ENCODE results near the gene TMEM121. TPM values are rescaled to one million over a fixed set of nuclear protein-coding genes. Genes with fewer than 3 reads are reported as not detected.

TMEM121 gene
- total and polyA plus RNA-seq, 2 of the 4 experiments (the other 2 are of a cell fraction): 2.7 to 6.3 TPM

DNA sequence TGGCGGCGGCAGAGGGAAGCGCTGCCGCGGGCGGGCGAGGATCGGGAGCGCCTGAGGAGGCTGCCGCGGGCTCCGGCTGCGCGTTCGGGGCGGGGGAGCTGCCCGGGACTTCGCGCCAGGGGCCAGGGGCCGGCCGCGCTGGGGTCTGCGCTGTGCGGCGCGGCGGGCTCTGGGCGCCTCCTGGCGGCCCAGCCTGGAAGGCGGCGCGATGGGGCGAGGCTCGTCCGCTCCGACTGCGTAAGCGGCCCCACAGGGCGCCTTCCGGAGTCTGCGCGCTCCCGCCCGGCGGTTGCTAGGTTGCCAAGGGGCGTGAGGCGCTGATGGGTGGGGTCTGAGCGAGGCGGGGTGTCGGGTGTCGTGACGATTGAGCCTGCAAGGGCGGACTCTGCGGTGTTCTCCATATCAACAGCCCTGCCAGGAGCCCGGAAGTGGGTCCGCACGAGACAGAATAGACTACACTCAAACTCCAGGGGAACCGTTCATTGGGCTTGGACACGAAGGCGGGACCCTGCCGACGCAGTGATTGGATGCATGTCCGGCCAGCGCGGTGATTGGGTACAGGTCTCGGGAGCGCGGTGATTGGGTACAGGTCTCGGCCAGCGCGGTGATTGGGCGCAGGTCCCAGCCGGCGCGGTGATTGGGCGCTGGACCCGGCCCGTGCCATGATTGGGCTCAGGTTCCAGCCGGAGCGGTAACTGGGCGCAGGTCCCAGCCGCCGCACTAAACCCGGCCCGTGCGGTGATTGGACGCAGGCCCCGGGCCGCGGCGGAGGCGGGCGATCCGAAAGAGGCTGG lies 35.6 kb upstream of the TMEM121 start, which contains the start of gene TEDC1 (continued):
- TF ChIP-seq, protein P1, sequence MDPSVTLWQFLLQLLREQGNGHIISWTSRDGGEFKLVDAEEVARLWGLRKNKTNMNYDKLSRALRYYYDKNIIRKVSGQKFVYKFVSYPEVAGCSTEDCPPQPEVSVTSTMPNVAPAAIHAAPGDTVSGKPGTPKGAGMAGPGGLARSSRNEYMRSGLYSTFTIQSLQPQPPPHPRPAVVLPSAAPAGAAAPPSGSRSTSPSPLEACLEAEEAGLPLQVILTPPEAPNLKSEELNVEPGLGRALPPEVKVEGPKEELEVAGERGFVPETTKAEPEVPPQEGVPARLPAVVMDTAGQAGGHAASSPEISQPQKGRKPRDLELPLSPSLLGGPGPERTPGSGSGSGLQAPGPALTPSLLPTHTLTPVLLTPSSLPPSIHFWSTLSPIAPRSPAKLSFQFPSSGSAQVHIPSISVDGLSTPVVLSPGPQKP (IDR thresholded peaks at IDR 0.05; ENCODE audit: borderline replicate concordance, low read depth, low read length): no peak
- TF ChIP-seq RCOR1 (IDR thresholded peaks at IDR 0.05; ENCODE audit: insufficient replicate concordance, low read length) (no peak), POLR2A (IDR thresholded peaks at IDR 0.05; ENCODE audit: low read depth, low read length) (no peak), MXI1 (IDR thresholded peaks at IDR 0.05; ENCODE audit: borderline replicate concordance, low read depth, low read length) (peak; percentile 34; the same call in 1 of the 2 replicates)

Data from IMR-90 (cell line).